Measurements from ENCODE around the gene UPK3A. TPM values are rescaled to one million over a fixed set of nuclear protein-coding genes. Genes with fewer than 3 reads are reported as not detected.

The UPK3A gene
- total and polyA plus RNA-seq, 2 of the 13 experiments (the other 11 are each of a cell fraction or from before 2014, with no cell fraction given) = 10.5 to 13.8 TPM

GRCh38 chr22:45329530-45329936, 44.8 kb downstream of the UPK3A start:
- peaks cover 8% of the 10 kb centered on the region for H3K79me2 ChIP-seq (ENCODE audit: insufficient read depth, low read length)
- CTCF ChIA-PET (ENCODE audit: low intra/inter-chr PET ratio, low total read pairs) = no interaction called here
- peaks cover 9% of the 10 kb centered on the region; the same call in 1 of the 2 replicates for H3K4me1 ChIP-seq (ENCODE audit: insufficient read depth, low read length)
- no peak overlapping the region for H2AFZ ChIP-seq (ENCODE audit: low read length)
- BruUV-seq (replicated peaks) = no TSS peak
- DNase-seq (ENCODE audit: low spot score) (no peak), ATAC-seq (no peak), FAIRE-seq (no peak)
- intact Hi-C loops (cut with micrococcal nuclease; ENCODE audit: unreplicated experiment) (no loop called here), in situ Hi-C loops (cut with HindIII; ENCODE audit: extremely low pct_ligation_motif_present, low pct_unique_long_range_greater_than_20kb) (no loop called here)
- H3K9me3 ChIP-seq (ENCODE audit: low read length) = no peaks in the 10 kb centered on the region
- TF ChIP-seq AGO2 (optimal IDR thresholded peaks at IDR 0.05; ENCODE audit: low read depth, low read length) (peak; percentile 28), ZNF7 (CRISPR knock-in tag; IDR thresholded peaks at IDR 0.05) (no peak)
- no peaks in the 10 kb centered on the region for H3K27me3 ChIP-seq (ENCODE audit: control insufficient read depth in 1 of 2, insufficient read depth in 2 of 2, low read length in 2 of 2)
- H4K20me1 ChIP-seq (ENCODE audit: insufficient read depth, low read length) = no peaks in the 10 kb centered on the region
- POLR2A ChIA-PET = no interaction called here
- H3K4me2 ChIP-seq (ENCODE audit: low read depth, low read length) = no peak overlapping the region
- H3K4me3 ChIP-seq (replicated peaks in 1 of 3; ENCODE audit: insufficient read depth in 1 of 3, low read depth in 2 of 3, low read length in 3 of 3) = no peak overlapping the region
- 85% methylated on average over 11 of the region's 12 CpGs for WGBS (ENCODE audit: low lambda C conversion rate)
- H3K36me3 ChIP-seq (replicated peaks in 1 of 2; ENCODE audit: control insufficient read depth in 1 of 2, insufficient read depth in 2 of 2, low read length in 2 of 2) = peaks cover 31 to 71% of the 10 kb centered on the region in 2 experiments
- no peak overlapping the region for H3K9ac ChIP-seq (ENCODE audit: insufficient read depth, low read depth, low read length)
- no peak overlapping the region for H3K27ac ChIP-seq (ENCODE audit: extremely low read length, insufficient read depth, low read length)

- Histone ChIP-seq H3K9ac (ENCODE audit: insufficient read depth, low read depth, low read length) (no peak overlapping the region), H3K4me2 (ENCODE audit: low read depth, low read length) (no peak overlapping the region), H4K20me1 (ENCODE audit: insufficient read depth, low read length) (no peaks in the 10 kb centered on the region), H3K4me1 (ENCODE audit: insufficient read depth, low read length) (peaks cover 9% of the 10 kb centered on the region; the same call in 1 of the 2 replicates), H3K27me3 (ENCODE audit: control insufficient read depth in 1 of 2, insufficient read depth in 2 of 2, low read length in 2 of 2) (no peaks in the 10 kb centered on the region), H2AFZ (ENCODE audit: low read length) (no peak overlapping the region), H3K27ac (ENCODE audit: extremely low read length, insufficient read depth, low read length) (no peak overlapping the region), H3K36me3 (replicated peaks in 1 of 2; ENCODE audit: control insufficient read depth in 1 of 2, insufficient read depth in 2 of 2, low read length in 2 of 2) (peaks cover 31 to 73% of the 10 kb centered on the region in 2 experiments), H3K79me2 (ENCODE audit: insufficient read depth, low read length) (peaks cover 3% of the 10 kb centered on the region), H3K4me3 (replicated peaks in 1 of 3; ENCODE audit: insufficient read depth in 1 of 3, low read depth in 2 of 3, low read length in 3 of 3) (no peak overlapping the region), H3K9me3 (ENCODE audit: low read length) (no peaks in the 10 kb centered on the region)
- ChIA-PET CTCF (ENCODE audit: low intra/inter-chr PET ratio, low total read pairs) (no interaction called here), POLR2A (no interaction called here)
- FAIRE-seq = no peak
- 98% methylated on average over 15 of the region's 19 CpGs for WGBS (ENCODE audit: low lambda C conversion rate)
- no peak for DNase-seq (ENCODE audit: low spot score)
- no peak for TF ChIP-seq KDM5A (IDR thresholded peaks at IDR 0.05; ENCODE audit: borderline replicate concordance, low read length)
- TF ChIP-seq ZFY (CRISPR knock-in tag; IDR thresholded peaks at IDR 0.05) = no peak
- no peak for TF ChIP-seq EZH2 (conservative IDR thresholded peaks at IDR 0.05; ENCODE audit: low read depth, low read length)
- TF ChIP-seq FOXO1 (CRISPR knock-in tag; IDR thresholded peaks at IDR 0.05) = no peak
- no peak for TF ChIP-seq ZNF557 (CRISPR knock-in tag; IDR thresholded peaks at IDR 0.05)
- TF ChIP-seq ZNF580 (CRISPR knock-in tag; IDR thresholded peaks at IDR 0.05; ENCODE audit: borderline replicate concordance, low read depth) = no peak
- BruUV-seq (replicated peaks) = no TSS peak
- intact Hi-C loops (cut with micrococcal nuclease; ENCODE audit: unreplicated experiment) = no loop called here
- in situ Hi-C loops (cut with HindIII; ENCODE audit: extremely low pct_ligation_motif_present, low pct_unique_long_range_greater_than_20kb) = no loop called here
- ATAC-seq = no peak
Observed at GRCh38 chr22:45330548-45330947, 45.8 kb downstream of the UPK3A start.
